Measurements from ENCODE around the gene SLC6A16.
"Not testable (repeated sequence)": the region's sequence is repeated elsewhere in the genome, so short reads cannot be mapped to it uniquely, and the experiment has no call there.

Gene SLC6A16

GRCh38 chr19:49328741-49329140 lies 3.8 kb upstream of the SLC6A16 start:
- DNase-seq = no peak

GRCh38 chr19:49327878-49328544 lies 3.0 kb upstream of the SLC6A16 start:
- no peak for DNase-seq

- no peak for DNase-seq
Observed at GRCh38 chr19:49326165-49326704, 1.2 kb upstream of the SLC6A16 start.

- not testable (repeated sequence) for DNase-seq
Observed at GRCh38 chr19:49325756-49326155, 765 bp upstream of the SLC6A16 start.

GRCh38 chr19:49318296-49318695 lies 6.7 kb downstream of the SLC6A16 start:
- DNase-seq = no peak

GRCh38 chr19:49316284-49316683 lies 8.7 kb downstream of the SLC6A16 start:
- DNase-seq = no peak

- DNase-seq = no peak
Observed at GRCh38 chr19:49315111-49315510, 9.9 kb downstream of the SLC6A16 start.

GRCh38 chr19:49309087-49309486 lies 15.9 kb downstream of the SLC6A16 start:
- no peak for DNase-seq

GRCh38 chr19:49306734-49307133 lies 18.3 kb downstream of the SLC6A16 start:
- DNase-seq = not testable (repeated sequence)

GRCh38 chr19:49301866-49302252 lies 23.1 kb downstream of the SLC6A16 start:
- no peak for DNase-seq

GRCh38 chr19:49301165-49301865 lies 23.7 kb downstream of the SLC6A16 start:
- DNase-seq = peak; percentile 11 to 49

- DNase-seq = not testable (repeated sequence)
Observed at GRCh38 chr19:49298653-49299052, 26.3 kb downstream of the SLC6A16 start.

- DNase-seq = no peak
Observed at GRCh38 chr19:49297403-49297802, 27.6 kb downstream of the SLC6A16 start.

GRCh38 chr19:49295208-49295880 lies 29.6 kb downstream of the SLC6A16 start:
- no peak for DNase-seq

GRCh38 chr19:49294401-49294800 lies 30.6 kb downstream of the SLC6A16 start:
- DNase-seq = no peak

- DNase-seq = no peak
Observed at GRCh38 chr19:49290517-49290916, 34.5 kb downstream of the SLC6A16 start.

- DNase-seq = not testable (repeated sequence)
Observed at GRCh38 chr19:49289286-49289685, 35.7 kb downstream of the SLC6A16 start.

GRCh38 chr19:49288205-49288604 lies 36.8 kb downstream of the SLC6A16 start:
- not testable (repeated sequence) for DNase-seq

GRCh38 chr19:49287141-49287770 lies 37.7 kb downstream of the SLC6A16 start:
- DNase-seq = no peak

- no peak for DNase-seq
Observed at GRCh38 chr19:49282184-49282583, 42.8 kb downstream of the SLC6A16 start.

GRCh38 chr19:49272204-49272603 lies 52.8 kb downstream of the SLC6A16 start:
- DNase-seq = no peak

- no peak for DNase-seq
Observed at GRCh38 chr19:49271080-49271753, 53.8 kb downstream of the SLC6A16 start.

- peak in 1 of 2 experiments; percentile 12 for DNase-seq
Observed at GRCh38 chr19:49266409-49266808, 58.6 kb downstream of the SLC6A16 start.

Data from SHP77 (cell line).